CD8-positive, alpha-beta memory T cell (primary cell): Measurements from ENCODE around the gene CTU1. TPM values are rescaled to one million over a fixed set of nuclear protein-coding genes. Genes with fewer than 3 reads are reported as not detected.

Experiments
- CTCF ChIA-PET: fragments of 350-600 bp; sonication (Branson Sonifier 250); formaldehyde crosslinking; loops from one replicate; lab custom pipeline; 2021; ENCODE audit warnings: antibody characterized with exemption; lab: Charles Lee
- POLR2A ChIA-PET: fragments of 350-600 bp; sonication (Branson Sonifier 250); formaldehyde crosslinking; loops from one replicate; lab custom pipeline; 2021; ENCODE audit warnings: antibody characterized with exemption; lab: Charles Lee
- DNase-seq, 5 donors: peaks; one replicate each; pipeline versions ENCODE4 v3.0.0 to v3.0.0-alpha.2; 2020 to 2022; ENCODE audit warnings: mixed read lengths in 1 of 5
- H3K27ac ChIP-seq: one replicate; pipeline ENCODE4 v1.7.0; 2013; ENCODE audit warnings: low read depth, mild to moderate bottlenecking, low read length, moderate library complexity
- H3K27me3 ChIP-seq: 2 replicates; pipeline ENCODE4 v1.7.0; 2013; ENCODE audit warnings: low read length, mild to moderate bottlenecking; ENCODE audit not compliant: insufficient read depth, poor library complexity, severe bottlenecking
- H3K36me3 ChIP-seq: 2 replicates; pipeline ENCODE4 v1.7.0; 2013; ENCODE audit warnings: mild to moderate bottlenecking, low read length, moderate library complexity; ENCODE audit not compliant: insufficient read depth
- H3K4me1 ChIP-seq: 2 replicates; pipeline ENCODE4 v1.7.0; 2013; ENCODE audit warnings: mild to moderate bottlenecking, low read length, moderate library complexity; ENCODE audit not compliant: insufficient read depth
- H3K4me3 ChIP-seq: 2 replicates; pipeline ENCODE4 v1.7.0; 2013; ENCODE audit warnings: mild to moderate bottlenecking, low read length
- H3K9me3 ChIP-seq: 2 replicates; pipeline ENCODE4 v1.7.0; 2013; ENCODE audit warnings: mild to moderate bottlenecking, low read length
- H3K27ac Mint-ChIP-seq, 8 donors: one replicate each; pipeline ENCODE4 v1.8.0; 2020 to 2021; ENCODE audit warnings: mixed read lengths in 8 of 8, mild to moderate bottlenecking in 6 of 8, inconsistent platforms in 3 of 8, moderate library complexity in 3 of 8
- H3K27me3 Mint-ChIP-seq, 2 donors: one replicate each; pipeline ENCODE4 v1.8.0; 2020 to 2021; ENCODE audit warnings: mixed read lengths in 2 of 2, mild to moderate bottlenecking in 1 of 2, moderate library complexity in 1 of 2
- H3K36me3 Mint-ChIP-seq, 3 donors: one replicate each; pipeline ENCODE4 v1.8.0; 2020 to 2021; ENCODE audit warnings: mixed read lengths in 3 of 3, inconsistent platforms in 1 of 3, mild to moderate bottlenecking in 1 of 3
- H3K4me1 Mint-ChIP-seq, 3 donors: one replicate each; pipeline ENCODE4 v1.8.0; 2020 to 2021; ENCODE audit warnings: mixed read lengths in 3 of 3, inconsistent platforms in 1 of 3, mild to moderate bottlenecking in 1 of 3
- H3K4me3 Mint-ChIP-seq, 7 donors: one replicate each; pipeline ENCODE4 v1.8.0; 2020 to 2021; ENCODE audit warnings: mixed read lengths in 7 of 7, mild to moderate bottlenecking in 6 of 7, moderate library complexity in 4 of 7, inconsistent platforms in 2 of 7
- H3K9me3 Mint-ChIP-seq, 5 donors: one replicate each; pipeline ENCODE4 v1.8.0; 2020 to 2022; ENCODE audit warnings: mixed read lengths in 5 of 5, mild to moderate bottlenecking in 3 of 5, moderate library complexity in 2 of 5, inconsistent platforms in 1 of 5
- polyA plus RNA-seq: library from polyadenylated mRNA; unstranded; fragments of 300-500 nt; fragmentation: Illumina TruSeq; gene quantifications from one replicate; pipeline ENCODE4 v1.2.3, GENCODE V29; 2021
- total RNA-seq, 2 experiments: library from RNA; stranded (reverse); gene quantifications; one replicate each; pipeline ENCODE4 v1.2.3, GENCODE V29; 2021

Gene CTU1
- total and polyA plus RNA-seq, 3 experiments from 2014 or later: 8.8 to 13.4 (median 11.0) TPM

DNA sequence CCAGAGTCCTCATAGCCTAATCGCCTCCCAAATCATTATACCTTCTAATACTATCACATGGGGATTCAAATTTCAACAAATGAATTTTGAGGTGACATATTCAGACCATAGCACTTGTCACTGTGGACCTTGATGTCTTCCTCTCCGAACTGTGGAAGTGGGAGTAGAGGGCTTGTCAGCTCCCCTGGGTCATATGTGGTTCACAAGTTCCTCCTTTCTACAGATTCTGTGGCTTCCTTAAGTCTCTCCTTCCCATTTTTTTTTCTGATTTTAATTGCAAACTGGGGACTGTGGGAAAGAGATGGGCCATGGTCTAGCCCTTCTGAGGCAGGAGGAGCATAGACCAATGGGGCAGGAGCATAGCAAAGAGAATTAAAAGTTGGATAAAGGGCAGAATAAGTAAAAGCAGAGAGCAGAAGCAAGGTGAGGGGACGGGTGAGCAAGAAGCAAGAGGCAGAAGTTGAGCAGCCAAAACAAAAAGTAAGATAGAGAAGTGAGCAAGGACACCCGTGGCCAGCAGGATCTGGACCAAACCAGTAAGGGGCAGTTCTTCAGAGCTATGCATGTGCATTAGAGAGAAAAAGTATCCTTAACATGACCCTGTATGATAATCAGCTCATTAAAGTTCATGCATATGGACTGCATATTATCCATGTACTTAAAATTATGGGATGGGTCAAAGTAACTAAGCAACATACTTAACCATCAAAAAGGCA lies 31.2 kb upstream of the CTU1 start:
- H3K27ac ChIP-seq: no peak overlapping the region
- CTCF ChIA-PET: no interaction called here
- H3K4me1 ChIP-seq: peaks cover 22% of the 10 kb centered on the region

DNA sequence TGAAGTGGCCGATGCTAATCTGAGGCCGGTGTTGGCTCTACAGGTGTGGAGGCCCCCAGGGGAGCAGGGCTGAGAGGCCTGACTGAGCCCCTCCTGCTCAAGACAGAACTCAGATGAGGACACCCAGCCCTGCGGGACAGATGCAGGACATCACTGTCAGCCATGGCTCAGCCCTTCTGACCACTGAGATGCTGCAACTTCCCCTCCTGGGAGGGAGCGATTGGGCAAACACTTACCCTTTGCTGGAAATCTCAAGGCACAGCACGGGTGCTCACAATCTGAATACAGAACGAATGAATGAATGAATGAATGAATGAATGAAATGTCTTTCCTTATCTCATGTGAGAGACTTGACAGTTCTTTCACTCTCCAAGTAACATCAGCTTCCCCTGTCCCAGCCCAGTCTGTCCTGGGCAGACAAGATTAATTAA lies 30.4 kb upstream of the CTU1 start:
- ChIA-PET POLR2A (no interaction called here), CTCF (no interaction called here)
- Mint-ChIP-seq H3K4me3 (no peak overlapping the region), H3K36me3 (peaks cover 0 to 2% (median 0%) of the 10 kb centered on the region in 3 donors), H3K9me3 (peaks cover 0 to 3% (median 0%) of the 10 kb centered on the region in 5 donors), H3K27me3 (peaks cover 6 to 24% of the 10 kb centered on the region in 2 donors), H3K27ac (peak overlapping the region in 2 of 8 donors; percentile 17 to 38), H3K4me1 (peaks cover 32 to 43% (median 37%) of the 10 kb centered on the region in 3 donors)
- no peaks in the 10 kb centered on the region for H3K36me3 ChIP-seq
- H3K27ac ChIP-seq: no peak overlapping the region
- peaks cover 22% of the 10 kb centered on the region for H3K4me1 ChIP-seq
- DNase-seq: no peak
- H3K4me3 ChIP-seq: no peak overlapping the region
- no peaks in the 10 kb centered on the region for H3K27me3 ChIP-seq
- H3K9me3 ChIP-seq: no peaks in the 10 kb centered on the region

More for the DNA sequence above, 31.2 kb upstream of the CTU1 start:
- Histone ChIP-seq H3K27me3 (no peaks in the 10 kb centered on the region), H3K4me3 (no peak overlapping the region), H3K36me3 (no peaks in the 10 kb centered on the region), H3K9me3 (no peaks in the 10 kb centered on the region)
- no peak for DNase-seq
- POLR2A ChIA-PET: no interaction called here
- H3K4me1 Mint-ChIP-seq: peaks cover 32 to 43% (median 37%) of the 10 kb centered on the region in 3 donors
- H3K36me3 Mint-ChIP-seq: peaks cover 0 to 2% (median 0%) of the 10 kb centered on the region in 3 donors
- peak overlapping the region in 4 of 8 donors; percentile 2 to 62 (median 50) for H3K27ac Mint-ChIP-seq
- H3K4me3 Mint-ChIP-seq: peak overlapping the region in 1 of 7 donors; percentile 66
- H3K27me3 Mint-ChIP-seq: peaks cover 6 to 28% of the 10 kb centered on the region in 2 donors
- peaks cover 0 to 3% (median 0%) of the 10 kb centered on the region in 5 donors for H3K9me3 Mint-ChIP-seq

DNA sequence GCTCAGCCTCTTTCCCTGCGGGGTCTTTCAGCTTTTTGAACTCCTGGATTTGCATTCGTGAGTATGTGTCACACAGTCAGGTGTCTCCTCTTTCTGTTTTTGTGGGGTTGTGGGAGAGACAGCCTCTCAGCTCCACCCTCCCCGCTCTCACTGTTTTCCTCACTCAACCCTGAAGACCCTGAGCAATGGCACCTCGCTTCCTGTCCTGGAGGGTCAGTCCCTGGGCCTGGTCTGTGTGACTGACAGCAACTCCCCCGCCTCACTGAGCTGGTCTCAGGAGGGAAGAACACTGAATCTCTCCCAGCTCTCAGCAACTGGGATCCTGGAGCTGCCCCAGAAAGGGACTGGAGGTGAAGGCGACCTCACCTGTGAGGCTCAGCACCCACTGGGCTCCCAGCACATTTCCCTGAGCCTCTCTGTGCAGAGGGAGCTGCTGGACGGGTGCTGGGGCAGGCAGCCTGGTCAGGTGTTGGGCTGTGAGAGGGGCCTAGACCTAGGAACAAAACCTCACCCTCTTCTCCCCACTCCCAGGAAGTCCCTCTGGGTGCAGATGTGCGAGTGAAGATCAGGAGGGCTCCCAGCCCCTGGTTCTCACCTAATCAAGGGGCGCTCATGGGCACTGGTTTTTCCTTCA lies 29.7 kb upstream of the CTU1 start:
- Histone ChIP-seq H3K9me3 (no peaks in the 10 kb centered on the region), H3K36me3 (no peaks in the 10 kb centered on the region), H3K27ac (no peak overlapping the region), H3K4me1 (peaks cover 22% of the 10 kb centered on the region), H3K4me3 (no peak overlapping the region), H3K27me3 (no peaks in the 10 kb centered on the region)
- peak overlapping the region in 6 of 8 donors; percentile 24 to 93 (median 70) for H3K27ac Mint-ChIP-seq
- ChIA-PET POLR2A (no interaction called here), CTCF (no interaction called here)
- peaks cover 32 to 45% (median 39%) of the 10 kb centered on the region in 3 donors for H3K4me1 Mint-ChIP-seq
- H3K9me3 Mint-ChIP-seq: peaks cover 0 to 3% (median 0%) of the 10 kb centered on the region in 5 donors
- peaks cover 0 to 2% (median 0%) of the 10 kb centered on the region in 3 donors for H3K36me3 Mint-ChIP-seq
- peaks cover 6 to 24% of the 10 kb centered on the region in 2 donors for H3K27me3 Mint-ChIP-seq
- H3K4me3 Mint-ChIP-seq: peak overlapping the region in 5 of 7 donors; percentile 48 to 69 (median 67)
- no peak for DNase-seq

DNA sequence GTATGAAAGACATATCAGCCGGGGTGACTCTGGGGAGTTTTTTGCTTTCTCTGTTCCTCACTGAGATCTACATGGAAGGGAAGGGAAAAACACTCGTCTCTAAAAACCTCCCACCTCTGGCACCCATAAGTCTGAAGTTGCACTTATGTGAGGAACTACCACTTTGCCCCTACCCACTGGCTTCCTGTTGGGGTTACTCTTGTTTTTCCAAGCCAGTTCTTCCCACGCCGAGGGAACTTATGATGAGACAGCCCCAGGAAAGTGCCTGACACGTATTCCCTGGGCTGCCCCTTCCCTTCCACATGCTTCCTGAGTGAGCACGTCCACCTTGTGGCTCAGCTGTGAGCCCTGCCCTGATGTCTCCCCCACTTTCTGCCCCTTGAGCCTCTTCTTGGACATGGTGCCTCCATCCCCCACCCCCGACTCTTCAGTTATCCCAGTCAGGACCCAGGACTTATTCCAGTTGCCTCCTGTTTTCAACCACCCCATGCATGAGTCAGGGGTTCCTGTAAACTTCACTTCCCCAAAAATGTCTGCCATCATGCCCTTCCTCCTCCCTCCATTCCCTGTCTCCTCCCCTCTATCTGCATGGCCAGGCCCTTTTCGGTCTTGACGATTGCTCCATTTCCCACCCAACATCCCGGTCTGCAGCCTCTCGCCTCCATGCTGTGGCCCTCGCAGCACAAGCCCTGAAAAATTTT lies 28.8 kb upstream of the CTU1 start:
- Mint-ChIP-seq H3K36me3 (peaks cover 0 to 2% (median 2%) of the 10 kb centered on the region in 3 donors), H3K4me3 (peak overlapping the region in 6 of 7 donors; percentile 43 to 74 (median 63)), H3K27ac (peak overlapping the region in 7 of 8 donors; percentile 64 to 93 (median 75)), H3K4me1 (peaks cover 36 to 48% (median 42%) of the 10 kb centered on the region in 3 donors), H3K9me3 (peaks cover 0 to 3% (median 0%) of the 10 kb centered on the region in 5 donors), H3K27me3 (peaks cover 6 to 17% of the 10 kb centered on the region in 2 donors)
- peaks cover 29% of the 10 kb centered on the region for H3K4me1 ChIP-seq
- H3K9me3 ChIP-seq: no peaks in the 10 kb centered on the region
- H3K4me3 ChIP-seq: no peak overlapping the region
- no peaks in the 10 kb centered on the region for H3K36me3 ChIP-seq
- POLR2A ChIA-PET: interaction anchor here (1.1 kb wide), 1 partner anchor 28 kb away, joined by 3 read pairs; no protein-coding TSS in a partner anchor
- CTCF ChIA-PET: no interaction called here
- no peak for DNase-seq
- H3K27ac ChIP-seq: no peak overlapping the region
- no peaks in the 10 kb centered on the region for H3K27me3 ChIP-seq

DNA sequence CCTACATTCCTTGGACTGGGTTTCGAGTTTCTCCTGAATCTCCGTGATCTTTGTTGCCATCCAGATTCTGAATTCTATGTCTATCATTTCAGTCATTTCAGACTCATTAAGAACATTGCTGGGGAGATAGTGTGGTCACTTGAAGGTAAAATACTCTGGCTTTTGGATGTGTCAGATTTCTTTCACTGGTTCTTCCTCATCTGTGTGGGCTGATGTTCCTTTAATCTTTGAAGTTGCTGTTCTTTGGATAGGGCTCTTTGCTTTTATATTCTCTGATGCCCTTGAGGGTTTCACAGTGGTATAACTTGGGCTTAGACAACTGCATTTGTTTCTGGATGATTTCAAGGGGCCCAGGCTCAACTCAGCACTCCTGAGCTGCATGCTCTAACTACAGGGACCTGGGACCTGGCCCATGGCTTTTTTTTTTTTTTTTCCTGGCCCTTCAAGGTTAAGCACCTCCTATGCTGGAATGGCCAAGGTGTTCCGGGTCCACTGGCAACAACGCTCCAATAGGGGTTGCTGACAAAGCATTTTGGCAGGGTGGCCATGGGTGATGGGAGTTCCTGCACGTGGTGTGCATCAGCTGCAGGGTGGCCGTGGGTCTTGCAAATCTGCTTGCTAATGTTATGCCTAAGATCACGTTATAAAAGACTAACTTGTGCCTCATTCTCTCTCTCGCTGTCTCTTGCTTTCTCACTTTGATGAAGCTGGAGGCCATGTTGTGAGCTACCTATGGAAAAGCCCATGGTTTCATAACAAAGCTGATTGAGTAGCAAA lies 28.0 kb upstream of the CTU1 start:
- Mint-ChIP-seq H3K27ac (peak overlapping the region in 4 of 8 donors; percentile 1 to 87 (median 74)), H3K27me3 (peaks cover 6 to 15% of the 10 kb centered on the region in 2 donors), H3K9me3 (peaks cover 0 to 3% (median 0%) of the 10 kb centered on the region in 5 donors), H3K4me1 (peaks cover 41 to 48% (median 47%) of the 10 kb centered on the region in 3 donors), H3K4me3 (peak overlapping the region in 6 of 7 donors; percentile 17 to 74 (median 58)), H3K36me3 (peaks cover 0 to 6% (median 2%) of the 10 kb centered on the region in 3 donors)
- Histone ChIP-seq H3K9me3 (no peaks in the 10 kb centered on the region), H3K36me3 (no peaks in the 10 kb centered on the region), H3K27ac (no peak overlapping the region), H3K27me3 (no peaks in the 10 kb centered on the region), H3K4me3 (no peak overlapping the region), H3K4me1 (peaks cover 36% of the 10 kb centered on the region)
- ChIA-PET POLR2A (interaction anchor here (1.1 kb wide), 1 partner anchor 28 kb away, joined by 3 read pairs; no protein-coding TSS in a partner anchor), CTCF (interaction anchor here (2.8 kb wide), 1 partner anchor 23 kb away, joined by 15 read pairs; no protein-coding TSS in a partner anchor)
- DNase-seq: no peak

DNA sequence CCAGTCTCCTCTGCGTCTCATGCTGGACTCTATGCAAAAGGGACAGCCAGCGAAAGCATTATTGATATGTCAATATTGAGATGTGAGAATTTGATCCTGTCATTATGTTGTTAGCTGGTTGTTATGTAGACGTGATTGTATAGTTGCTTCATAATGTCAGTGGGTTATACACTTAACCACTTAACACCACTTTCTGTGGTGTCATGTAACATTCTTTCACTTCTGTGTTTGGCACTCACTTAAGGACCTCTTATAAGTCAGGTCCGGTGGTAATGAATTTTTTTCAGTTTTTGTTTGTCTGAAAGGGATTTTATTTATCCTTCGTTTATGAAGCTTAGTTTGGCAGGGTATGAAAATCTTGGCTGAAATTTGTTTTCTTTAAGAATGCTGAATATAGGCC lies 26.8 kb upstream of the CTU1 start:
- peaks cover 53 to 57% (median 56%) of the 10 kb centered on the region in 3 donors for H3K4me1 Mint-ChIP-seq
- H3K4me3 ChIP-seq: no peak overlapping the region
- H3K9me3 ChIP-seq: no peaks in the 10 kb centered on the region
- peaks cover 5 to 11% of the 10 kb centered on the region in 2 donors for H3K27me3 Mint-ChIP-seq
- POLR2A ChIA-PET: no interaction called here
- peak overlapping the region in 1 of 8 donors; percentile 42 for H3K27ac Mint-ChIP-seq
- no peaks in the 10 kb centered on the region for H3K36me3 ChIP-seq
- no peaks in the 10 kb centered on the region for H3K27me3 ChIP-seq
- peaks cover 0 to 3% (median 0%) of the 10 kb centered on the region in 5 donors for H3K9me3 Mint-ChIP-seq
- H3K4me1 ChIP-seq: peaks cover 48% of the 10 kb centered on the region
- CTCF ChIA-PET: interaction anchor here (2.8 kb wide), 1 partner anchor 24 kb away, joined by 15 read pairs; no protein-coding TSS in a partner anchor
- DNase-seq: no peak
- peaks cover 0 to 6% (median 0%) of the 10 kb centered on the region in 3 donors for H3K36me3 Mint-ChIP-seq
- no peak overlapping the region for H3K4me3 Mint-ChIP-seq
- no peak overlapping the region for H3K27ac ChIP-seq
